ENCODE results near the gene FOXQ1. TPM values are rescaled to one million over a fixed set of nuclear protein-coding genes. Genes with fewer than 3 reads are reported as not detected.

Gene FOXQ1
- total and polyA plus RNA-seq, 2 of the 13 experiments (the other 11 are each of a cell fraction or from before 2014, with no cell fraction given), result 35.2 to 39.8 TPM

DNA sequence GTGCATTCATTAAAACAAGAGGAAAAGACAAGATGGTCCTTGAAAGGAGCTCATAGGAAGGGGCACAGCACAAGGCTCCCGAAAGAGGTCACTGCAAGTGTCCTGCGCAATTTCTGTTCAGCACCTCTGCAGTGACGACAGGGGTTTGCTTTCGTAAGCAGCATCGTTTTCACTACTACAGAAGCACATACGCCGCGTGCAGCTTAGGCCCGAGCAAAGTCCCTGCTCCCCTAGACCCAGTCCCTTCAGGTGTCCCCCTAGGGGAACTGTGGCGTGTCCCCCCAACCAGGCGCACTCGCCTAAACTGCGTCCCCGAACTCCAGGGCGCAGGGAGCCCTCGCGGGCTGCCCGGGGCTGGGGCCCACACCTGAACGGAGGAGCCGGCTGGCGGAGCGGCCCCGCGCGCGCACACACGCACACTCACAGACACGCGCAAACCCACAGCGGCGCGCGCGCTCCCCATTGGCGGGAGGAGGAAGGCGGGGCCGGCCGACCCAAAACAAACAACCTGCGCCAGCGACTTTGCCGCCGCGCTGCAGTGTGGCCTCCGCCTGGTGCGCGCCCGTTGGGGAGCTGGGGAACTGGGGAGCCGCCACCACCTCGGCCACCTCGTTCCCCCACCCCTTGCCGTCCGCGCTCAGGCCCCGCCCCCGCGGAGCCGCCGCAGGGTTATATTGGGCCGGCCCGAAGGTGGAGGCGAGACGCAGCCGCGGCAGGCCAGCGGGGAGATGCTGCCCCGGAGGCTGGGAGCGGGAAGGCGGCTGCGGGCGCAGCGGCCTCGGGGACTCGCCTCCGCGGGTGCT is at the start of gene FOXQ1 (continued):
- TF ChIP-seq ZNF770 (CRISPR knock-in tag; IDR thresholded peaks at IDR 0.05) (peak; percentile 79; the same call in 1 of the 2 replicates), EEA1 (CRISPR knock-in tag; IDR thresholded peaks at IDR 0.05; ENCODE audit: borderline replicate concordance) (peak; percentile 93), ELF4 (CRISPR knock-in tag; IDR thresholded peaks at IDR 0.05; ENCODE audit: borderline replicate concordance) (no peak), PHB2 (IDR thresholded peaks at IDR 0.05; ENCODE audit: partially characterized antibody) (no peak), ZNF329 (CRISPR knock-in tag; IDR thresholded peaks at IDR 0.05; ENCODE audit: low read depth) (no peak; the same call in 1 of the 2 replicates), ZNF564 (CRISPR knock-in tag; IDR thresholded peaks at IDR 0.05) (peak; percentile 56; the same call in 1 of the 2 replicates), ONECUT2 (CRISPR knock-in tag; IDR thresholded peaks at IDR 0.05) (no peak), GTF2F1 (IDR thresholded peaks at IDR 0.05; ENCODE audit: low read length) (peak; percentile 94), ZNF451 (CRISPR knock-in tag; IDR thresholded peaks at IDR 0.05) (peak; percentile 89; the same call in 1 of the 2 replicates), FOXK2 (IDR thresholded peaks at IDR 0.05) (no peak), ZBTB8A (CRISPR knock-in tag; IDR thresholded peaks at IDR 0.05; ENCODE audit: borderline replicate concordance, low read depth) (no peak; the same call in none of the 2 replicates), ZNF879 (CRISPR knock-in tag; IDR thresholded peaks at IDR 0.05) (peak; percentile 94; the same call in 1 of the 2 replicates), ERF (CRISPR knock-in tag; IDR thresholded peaks at IDR 0.05) (peak; percentile 97), GZF1 (CRISPR knock-in tag; IDR thresholded peaks at IDR 0.05) (peak; percentile 31), KLF12 (CRISPR knock-in tag; IDR thresholded peaks at IDR 0.05; ENCODE audit: borderline replicate concordance) (peak; percentile 77), ATF1 (CRISPR knock-in tag; IDR thresholded peaks at IDR 0.05) (peak; percentile 68), PRPF4 (IDR thresholded peaks at IDR 0.05; ENCODE audit: low read depth, low read length, poor library complexity, severe bottlenecking) (no peak), SAP130 (CRISPR knock-in tag; IDR thresholded peaks at IDR 0.05; ENCODE audit: low read depth) (peak; percentile 86), ZNF251 (CRISPR knock-in tag; IDR thresholded peaks at IDR 0.05) (0 out of 2 replicates have a peak, but pooled peaks have one; percentile 58)
- TF ChIP-seq, protein P1, sequence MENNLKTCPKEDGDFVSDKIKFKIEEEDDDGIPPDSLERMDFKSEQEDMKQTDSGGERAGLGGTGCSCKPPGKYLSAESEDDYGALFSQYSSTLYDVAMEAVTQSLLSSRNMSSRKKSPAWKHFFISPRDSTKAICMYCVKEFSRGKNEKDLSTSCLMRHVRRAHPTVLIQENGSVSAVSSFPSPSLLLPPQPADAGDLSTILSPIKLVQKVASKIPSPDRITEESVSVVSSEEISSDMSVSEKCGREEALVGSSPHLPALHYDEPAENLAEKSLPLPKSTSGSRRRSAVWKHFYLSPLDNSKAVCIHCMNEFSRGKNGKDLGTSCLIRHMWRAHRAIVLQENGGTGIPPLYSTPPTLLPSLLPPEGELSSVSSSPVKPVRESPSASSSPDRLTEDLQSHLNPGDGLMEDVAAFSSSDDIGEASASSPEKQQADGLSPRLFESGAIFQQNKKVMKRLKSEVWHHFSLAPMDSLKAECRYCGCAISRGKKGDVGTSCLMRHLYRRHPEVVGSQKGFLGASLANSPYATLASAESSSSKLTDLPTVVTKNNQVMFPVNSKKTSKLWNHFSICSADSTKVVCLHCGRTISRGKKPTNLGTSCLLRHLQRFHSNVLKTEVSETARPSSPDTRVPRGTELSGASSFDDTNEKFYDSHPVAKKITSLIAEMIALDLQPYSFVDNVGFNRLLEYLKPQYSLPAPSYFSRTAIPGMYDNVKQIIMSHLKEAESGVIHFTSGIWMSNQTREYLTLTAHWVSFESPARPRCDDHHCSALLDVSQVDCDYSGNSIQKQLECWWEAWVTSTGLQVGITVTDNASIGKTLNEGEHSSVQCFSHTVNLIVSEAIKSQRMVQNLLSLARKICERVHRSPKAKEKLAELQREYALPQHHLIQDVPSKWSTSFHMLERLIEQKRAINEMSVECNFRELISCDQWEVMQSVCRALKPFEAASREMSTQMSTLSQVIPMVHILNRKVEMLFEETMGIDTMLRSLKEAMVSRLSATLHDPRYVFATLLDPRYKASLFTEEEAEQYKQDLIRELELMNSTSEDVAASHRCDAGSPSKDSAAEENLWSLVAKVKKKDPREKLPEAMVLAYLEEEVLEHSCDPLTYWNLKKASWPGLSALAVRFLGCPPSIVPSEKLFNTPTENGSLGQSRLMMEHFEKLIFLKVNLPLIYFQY (CRISPR knock-in tag; IDR thresholded peaks at IDR 0.05; ENCODE audit: borderline replicate concordance), result peak; percentile 98; the same call in 1 of the 2 replicates
- TF ChIP-seq, protein P2, sequence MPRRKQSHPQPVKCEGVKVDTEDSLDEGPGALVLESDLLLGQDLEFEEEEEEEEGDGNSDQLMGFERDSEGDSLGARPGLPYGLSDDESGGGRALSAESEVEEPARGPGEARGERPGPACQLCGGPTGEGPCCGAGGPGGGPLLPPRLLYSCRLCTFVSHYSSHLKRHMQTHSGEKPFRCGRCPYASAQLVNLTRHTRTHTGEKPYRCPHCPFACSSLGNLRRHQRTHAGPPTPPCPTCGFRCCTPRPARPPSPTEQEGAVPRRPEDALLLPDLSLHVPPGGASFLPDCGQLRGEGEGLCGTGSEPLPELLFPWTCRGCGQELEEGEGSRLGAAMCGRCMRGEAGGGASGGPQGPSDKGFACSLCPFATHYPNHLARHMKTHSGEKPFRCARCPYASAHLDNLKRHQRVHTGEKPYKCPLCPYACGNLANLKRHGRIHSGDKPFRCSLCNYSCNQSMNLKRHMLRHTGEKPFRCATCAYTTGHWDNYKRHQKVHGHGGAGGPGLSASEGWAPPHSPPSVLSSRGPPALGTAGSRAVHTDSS (CRISPR knock-in tag; conservative IDR thresholded peaks at IDR 0.05), result peak; percentile 14; the same call in 1 of the 2 replicates
- TF ChIP-seq, protein P3, sequence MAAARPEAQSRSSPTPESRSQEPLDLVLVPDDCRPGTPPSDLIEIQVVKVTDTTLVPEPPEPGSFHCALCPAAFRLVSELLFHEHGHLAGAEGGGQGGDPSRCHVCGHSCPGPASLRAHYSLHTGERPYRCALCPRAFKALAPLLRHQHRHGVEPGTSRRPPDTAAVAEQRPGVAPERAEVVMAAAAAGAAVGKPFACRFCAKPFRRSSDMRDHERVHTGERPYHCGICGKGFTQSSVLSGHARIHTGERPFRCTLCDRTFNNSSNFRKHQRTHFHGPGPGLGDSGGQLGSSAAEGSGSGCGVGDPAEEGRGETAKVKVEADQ (CRISPR knock-in tag; IDR thresholded peaks at IDR 0.05; ENCODE audit: borderline replicate concordance), result peak; percentile 99
